ENCODE results near the gene ZNF544. TPM values are rescaled to one million over a fixed set of nuclear protein-coding genes. Genes with fewer than 3 reads are reported as not detected.

The ZNF544 gene
- polyA plus RNA-seq (2013, experiment 1 of 2; ENCODE audit: insufficient read length) = 11.9 TPM
- 11.6 TPM for polyA plus RNA-seq (2013, experiment 2 of 2; ENCODE audit: insufficient read length)

DNA sequence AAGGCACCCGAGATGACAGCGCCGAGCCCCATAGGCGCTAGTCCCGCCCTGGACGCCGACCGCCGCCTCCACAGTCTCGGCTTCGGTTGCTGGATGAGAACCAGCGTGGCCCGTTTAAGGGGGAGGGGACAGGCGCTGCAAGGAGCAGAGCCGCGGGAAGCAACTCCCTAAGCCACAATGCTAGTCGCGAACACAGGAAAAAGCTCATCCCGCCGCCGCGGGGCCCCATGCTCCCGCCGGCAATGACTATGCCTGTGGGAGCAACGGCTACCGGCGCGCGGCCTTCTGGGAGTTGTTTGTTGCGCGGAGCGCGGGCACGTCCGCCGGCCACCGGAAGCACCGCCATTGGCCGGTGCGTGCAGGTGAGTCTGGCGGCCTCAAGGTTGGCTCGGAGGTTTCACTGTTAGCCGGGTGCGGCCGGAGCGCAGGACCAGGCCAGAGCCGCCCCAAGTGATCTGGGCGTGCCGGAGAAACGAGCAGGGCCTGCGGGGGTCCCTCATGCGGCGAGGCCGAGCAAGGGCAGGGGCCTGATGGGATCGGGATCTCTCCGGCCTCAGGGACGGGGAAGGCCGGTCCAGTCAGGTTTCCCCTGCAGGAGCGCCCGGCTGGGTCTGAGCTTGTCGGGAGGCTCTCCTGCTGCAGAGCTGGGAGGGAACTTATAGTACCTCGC, at the start of gene ZNF544:
Gene ZNF544 (plus strand): TSS at position 330 of the 670 bp plus-strand sequence. CDS start 15,110 bp downstream, outside the sequence.
- DNase-seq = peak; percentile 77

DNA sequence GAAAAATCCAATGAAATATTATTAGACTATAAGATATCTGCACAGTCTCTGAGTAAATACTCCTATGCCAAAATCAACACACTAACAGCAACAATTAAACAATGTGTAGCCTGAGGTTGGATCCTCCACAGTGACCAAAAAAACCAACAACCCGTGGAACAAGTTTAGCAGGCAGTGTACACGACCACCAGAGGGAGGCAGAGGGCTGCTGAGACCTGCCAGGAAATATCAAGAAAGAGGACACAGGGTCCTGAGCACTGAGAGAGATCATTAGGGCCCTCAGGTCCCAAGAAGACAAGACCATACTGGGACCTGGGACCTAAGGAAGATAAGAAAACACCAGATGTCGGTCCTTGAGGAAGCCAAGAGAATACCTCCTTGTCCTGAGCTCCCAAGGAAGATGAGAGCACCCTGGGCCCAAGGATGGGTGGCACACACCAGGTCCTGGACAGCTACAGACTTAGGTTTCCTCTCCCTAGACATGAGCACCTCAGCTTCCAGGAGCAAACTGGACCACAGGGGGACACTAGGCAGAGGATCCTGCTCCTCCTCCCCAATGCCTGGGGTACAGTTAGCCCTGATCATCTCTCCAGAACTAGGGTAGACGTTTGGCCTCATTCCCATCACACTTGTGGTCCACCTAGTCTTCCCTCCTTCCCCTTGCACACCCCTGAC, 46.7 kb upstream of the ZNF544 start:
- DNase-seq = peak; percentile 24

DNA sequence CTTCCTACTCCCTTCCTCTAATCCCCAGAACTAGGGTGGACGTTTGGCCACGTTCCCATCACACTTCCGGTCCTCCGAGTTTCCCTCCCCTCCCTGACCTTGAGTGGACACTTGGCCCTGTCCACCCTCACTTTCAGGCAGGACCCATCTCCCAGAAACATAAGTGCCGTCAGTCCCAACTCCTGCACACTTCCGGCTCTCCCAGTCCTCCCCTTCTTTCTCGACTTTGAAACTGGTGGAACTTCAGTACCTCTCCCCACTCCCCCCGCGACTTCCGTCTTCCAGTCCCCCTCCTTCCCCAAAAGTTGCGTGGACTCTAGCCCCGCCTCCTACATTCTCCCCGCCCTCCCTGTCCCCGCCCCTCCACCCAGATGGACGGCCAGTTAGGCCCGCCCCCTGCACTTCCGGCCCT, 46.1 kb upstream of the ZNF544 start:
- no peak for DNase-seq

DNA sequence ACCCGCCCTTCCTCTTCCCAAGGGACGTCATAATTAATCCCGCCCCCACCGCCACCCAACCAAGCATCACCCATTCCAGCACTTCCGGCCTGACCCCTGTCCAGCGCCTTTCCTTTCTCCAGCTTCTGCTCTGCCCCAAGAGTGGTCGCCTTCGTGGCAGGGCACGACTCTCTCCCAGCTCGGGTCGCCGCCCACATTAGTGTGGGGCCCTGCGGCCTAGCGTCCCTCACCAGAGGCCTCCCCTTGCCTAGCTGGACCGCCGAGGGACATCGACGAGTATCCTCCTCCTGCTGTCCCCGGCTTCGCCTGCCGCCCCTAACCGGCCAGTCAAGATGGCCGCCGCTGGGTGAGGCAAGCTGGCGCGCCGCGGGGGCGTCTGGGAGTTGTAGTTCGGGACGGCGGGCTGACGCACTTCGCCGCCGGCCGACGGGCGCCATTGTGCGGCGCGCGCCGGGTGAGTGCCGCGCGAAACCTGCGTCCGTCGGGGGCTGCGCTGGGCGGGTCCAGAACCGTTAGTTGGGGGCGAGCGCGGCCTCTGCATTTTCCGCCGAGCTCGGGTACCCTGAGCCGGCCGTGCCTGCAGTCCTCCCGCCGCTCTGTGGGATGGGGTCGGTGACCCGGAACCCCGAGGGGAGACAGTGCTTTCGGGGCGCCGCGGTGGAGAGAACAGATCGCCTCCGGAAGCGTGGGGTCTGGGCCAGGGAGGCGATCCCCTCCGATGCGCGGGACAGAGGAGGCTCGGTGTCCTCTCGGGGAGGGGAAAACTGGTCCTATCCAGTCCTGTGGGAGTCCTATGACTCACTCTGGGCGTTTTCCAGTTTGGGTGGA, 45.5 kb upstream of the ZNF544 start, which contains the start of gene ZNF274:
Gene ZNF274 (plus strand): TSS at position 73 of the 828 bp plus-strand sequence. CDS start 905 bp downstream, outside the sequence.
- peak; percentile 92 for DNase-seq

DNA sequence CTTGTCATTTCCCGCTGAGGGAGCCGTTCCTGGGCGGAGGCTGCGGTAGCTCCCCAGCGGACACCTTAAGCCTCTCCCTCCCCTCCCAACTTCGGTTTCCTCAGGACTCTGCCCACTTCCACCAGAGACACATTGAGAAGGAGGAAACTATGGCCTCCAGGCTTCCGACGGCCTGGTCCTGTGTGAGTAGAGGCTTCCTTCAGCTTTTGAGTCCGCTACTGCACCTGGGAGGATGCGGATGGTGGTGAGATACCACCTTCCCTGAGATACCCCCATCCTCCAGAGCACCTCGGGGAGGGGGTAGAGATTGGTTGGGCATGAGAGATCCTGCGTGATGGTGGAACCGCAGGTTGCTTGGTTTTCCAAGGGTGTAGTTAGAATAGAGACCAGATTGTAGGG, 44.9 kb upstream of the ZNF544 start:
- no peak for DNase-seq

DNA sequence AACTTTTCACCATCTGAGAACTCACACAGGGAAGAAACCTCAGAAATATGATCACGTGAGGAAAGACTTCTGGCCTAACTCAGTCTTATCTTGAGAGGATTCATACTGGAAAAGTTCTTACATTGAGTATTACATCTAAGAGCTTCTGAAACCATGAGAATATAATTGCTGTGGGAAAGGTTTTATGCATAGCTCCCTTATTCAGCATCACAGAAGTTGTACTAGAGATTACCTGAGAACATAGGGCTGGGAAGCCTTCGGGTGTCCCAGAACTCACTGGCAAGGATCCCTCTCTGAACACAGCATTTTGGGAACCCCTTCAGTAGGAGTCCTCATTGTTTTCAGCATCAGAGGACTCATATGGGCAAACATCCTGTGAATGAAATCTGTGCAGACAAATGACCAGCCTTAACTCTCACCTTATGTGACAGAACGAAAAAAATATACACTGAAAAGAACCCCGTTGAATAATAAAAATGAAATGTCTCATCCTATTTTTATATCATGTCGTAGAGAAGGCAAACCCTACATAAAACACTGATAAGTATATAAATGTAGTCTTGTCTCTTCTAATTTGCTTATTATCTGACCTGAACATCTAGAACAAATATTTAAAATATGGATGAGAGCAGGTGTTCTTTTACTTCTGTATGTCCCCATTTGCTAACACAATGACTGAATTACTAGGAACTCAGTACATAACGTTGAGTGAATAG, 31.7 kb upstream of the ZNF544 start:
- DNase-seq = peak; percentile 14

DNA sequence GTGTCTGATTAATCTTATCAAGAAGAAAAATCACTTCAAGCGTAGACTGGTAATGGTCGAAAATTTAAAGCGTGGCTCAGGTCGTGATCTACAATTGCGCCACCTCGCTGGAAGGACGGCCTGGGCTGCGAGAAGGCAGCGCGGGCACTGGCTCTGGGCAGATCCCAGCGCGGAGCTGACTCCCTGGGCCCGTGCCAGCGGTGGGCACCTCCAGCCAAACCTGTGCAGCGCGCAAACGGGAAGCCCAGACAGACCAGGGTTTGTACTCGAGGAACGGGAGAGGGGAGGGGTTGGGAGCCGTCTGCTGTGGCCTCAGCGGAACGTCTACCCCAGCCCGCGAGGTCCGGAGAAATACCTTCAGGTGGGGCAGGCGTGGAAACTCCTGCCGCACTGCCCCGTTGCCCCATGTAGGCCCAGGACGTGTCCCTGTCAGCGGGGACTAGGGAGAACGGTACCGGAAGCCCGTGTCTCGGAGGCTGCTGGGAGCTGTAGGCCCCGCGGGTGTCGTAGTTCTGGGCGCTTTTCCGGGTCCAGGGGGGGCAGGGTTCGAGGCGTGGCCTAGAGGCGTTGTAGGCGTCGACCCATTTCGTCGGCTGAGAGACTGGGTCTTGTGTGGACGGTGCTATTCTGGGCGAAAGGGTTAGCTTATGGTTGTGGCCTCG, 24.8 kb upstream of the ZNF544 start:
- DNase-seq = no peak

DNA sequence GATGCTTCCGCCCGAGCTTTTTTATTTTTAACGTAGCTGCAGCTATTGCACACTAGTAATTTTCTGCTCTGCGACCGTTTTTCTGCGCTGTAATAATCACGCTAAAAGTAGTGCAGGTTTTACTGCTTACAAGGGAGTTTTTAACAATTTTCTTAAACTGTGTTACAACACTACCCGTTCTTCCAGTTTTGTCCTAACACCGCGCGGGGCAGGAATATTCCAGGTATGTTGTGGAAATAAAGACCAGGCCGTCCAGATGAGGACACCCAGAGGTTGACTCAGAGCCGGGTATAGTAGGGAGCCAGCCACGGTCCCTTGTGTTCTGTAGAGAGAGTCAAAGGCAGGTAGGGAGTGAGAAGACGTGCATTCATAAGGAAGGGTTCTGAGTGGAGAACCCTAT, 24.1 kb upstream of the ZNF544 start:
- no peak for DNase-seq

DNA sequence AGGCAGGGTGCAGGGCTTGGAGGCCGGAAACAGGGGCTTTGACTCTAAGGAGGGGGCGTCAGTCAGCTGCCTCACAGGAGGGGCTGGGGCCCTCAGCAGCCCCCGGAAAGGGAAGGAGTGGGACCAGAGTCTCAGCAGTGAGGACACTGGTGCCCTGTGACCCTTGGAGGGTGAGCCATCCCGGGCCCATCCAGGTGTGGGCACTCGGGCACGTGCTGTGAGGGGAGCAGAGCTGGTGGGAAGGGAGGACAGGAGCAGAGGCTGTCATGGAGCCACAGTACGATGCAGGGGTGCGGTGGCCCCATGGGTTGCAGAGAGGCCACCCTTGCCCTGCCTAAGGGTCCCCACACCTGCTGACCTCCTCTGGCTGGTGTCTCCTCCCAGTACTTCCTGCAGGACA, 19.1 kb upstream of the ZNF544 start:
- DNase-seq = no peak

DNA sequence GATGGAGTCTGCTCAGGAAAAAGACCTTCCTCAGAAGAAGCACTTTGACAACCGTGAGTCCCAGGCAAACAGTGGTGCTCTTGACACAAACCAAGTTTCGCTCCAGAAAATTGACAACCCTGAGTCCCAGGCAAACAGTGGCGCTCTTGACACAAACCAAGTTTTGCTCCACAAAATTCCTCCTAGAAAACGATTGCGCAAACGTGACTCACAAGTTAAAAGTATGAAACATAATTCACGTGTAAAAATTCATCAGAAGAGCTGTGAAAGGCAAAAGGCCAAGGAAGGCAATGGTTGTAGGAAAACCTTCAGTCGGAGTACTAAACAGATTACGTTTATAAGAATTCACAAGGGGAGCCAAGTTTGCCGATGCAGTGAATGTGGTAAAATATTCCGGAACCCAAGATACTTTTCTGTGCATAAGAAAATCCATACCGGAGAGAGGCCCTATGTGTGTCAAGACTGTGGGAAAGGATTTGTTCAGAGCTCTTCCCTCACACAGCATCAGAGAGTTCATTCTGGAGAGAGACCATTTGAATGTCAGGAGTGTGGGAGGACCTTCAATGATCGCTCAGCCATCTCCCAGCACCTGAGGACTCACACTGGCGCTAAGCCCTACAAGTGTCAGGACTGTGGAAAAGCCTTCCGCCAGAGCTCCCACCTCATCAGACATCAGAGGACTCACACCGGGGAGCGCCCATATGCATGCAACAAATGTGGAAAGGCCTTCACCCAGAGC, 16.2 kb upstream of the ZNF544 start:
- no peak for DNase-seq

DNA sequence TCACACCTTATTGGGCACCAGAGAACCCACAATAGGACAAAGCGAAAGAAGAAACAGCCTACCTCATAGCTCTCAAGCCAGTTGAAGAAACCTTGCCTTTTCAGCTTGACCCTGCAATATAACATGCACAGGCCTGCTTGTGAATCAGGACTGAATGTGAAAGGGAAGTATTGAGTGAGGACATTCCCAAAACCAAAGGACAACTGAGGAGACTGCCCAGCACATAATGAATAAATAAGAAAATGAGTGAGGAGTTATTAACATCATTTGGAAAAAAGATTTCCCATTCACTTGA, 15.7 kb upstream of the ZNF544 start:
- no peak for DNase-seq

DNA sequence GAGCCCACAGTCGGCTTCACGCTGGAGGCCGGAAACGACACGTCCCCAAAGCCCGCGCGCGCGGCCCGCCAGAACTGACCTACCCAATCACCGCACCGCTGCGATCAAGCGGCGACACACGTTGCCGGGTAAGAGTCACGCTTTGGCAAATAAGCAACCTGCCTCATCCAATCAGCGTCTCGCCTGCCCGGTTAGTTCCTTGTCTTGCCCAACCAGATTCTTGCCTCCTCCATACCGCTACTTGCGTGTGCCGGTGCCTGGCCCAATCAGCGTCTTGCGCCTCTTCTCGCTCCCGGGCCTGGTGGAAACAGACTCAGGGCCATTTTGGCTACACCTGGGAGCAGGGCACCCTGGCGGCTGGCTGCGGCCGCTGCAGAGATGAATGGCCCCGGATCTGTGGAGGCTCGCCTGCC, 11.6 kb upstream of the ZNF544 start:
- DNase-seq = no peak

DNA sequence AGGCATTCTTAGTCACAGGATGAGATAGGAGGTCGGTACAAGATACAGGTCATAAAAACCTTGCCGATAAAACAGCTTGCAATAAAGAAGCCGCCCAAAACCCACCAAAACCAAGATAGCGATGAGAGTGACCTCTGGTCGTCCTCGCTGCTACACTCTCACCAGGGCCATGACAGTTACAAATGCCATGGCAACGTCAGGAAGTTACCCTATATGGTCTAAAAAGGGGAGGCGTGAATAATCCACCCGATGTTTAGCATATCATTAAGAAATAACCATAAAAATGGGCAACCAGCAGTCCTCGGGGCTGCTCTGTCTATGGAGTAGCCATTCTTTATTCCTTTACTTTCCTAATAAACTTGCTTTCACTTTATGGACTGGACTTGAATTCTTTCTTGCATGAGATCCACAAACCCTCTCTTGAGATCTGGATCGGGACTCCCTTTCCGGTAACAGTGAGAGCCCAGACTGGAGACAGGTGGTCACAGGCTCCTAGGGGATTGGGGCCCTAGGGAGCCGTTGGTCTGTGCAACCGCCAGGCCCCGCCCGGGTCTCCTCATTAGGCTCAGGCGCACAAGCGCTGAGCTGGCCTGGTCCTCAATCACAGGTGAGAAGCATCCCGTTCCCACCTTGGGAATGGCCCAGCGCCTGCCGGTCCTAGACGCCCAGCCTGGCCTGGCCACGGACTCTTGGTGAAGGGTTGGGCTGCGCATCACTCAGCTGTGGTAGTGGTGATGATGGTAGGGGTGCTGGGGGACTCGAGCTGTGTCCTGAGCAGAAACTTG, 10.9 kb upstream of the ZNF544 start:
- DNase-seq = no peak

DNA sequence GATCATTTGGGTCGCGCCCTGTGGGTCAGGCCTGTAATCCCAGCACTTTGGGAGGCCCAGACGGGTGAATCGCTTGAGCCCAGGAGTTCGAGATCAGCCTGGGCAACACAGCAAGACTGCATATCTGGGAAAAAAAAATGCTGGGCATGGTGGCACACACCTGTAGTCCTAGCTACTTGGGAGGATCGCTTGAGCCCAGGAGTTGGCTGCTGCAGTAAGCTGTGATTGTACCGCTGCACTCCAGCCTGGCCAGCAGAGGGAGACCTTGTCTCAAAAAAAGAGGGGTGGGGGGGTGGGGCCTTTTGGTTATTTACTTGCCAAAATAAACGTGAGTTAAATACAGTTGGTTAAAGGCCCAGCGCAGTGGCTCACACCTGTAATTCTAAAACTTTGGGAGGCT, 9.8 kb upstream of the ZNF544 start:
- no peak for DNase-seq

DNA sequence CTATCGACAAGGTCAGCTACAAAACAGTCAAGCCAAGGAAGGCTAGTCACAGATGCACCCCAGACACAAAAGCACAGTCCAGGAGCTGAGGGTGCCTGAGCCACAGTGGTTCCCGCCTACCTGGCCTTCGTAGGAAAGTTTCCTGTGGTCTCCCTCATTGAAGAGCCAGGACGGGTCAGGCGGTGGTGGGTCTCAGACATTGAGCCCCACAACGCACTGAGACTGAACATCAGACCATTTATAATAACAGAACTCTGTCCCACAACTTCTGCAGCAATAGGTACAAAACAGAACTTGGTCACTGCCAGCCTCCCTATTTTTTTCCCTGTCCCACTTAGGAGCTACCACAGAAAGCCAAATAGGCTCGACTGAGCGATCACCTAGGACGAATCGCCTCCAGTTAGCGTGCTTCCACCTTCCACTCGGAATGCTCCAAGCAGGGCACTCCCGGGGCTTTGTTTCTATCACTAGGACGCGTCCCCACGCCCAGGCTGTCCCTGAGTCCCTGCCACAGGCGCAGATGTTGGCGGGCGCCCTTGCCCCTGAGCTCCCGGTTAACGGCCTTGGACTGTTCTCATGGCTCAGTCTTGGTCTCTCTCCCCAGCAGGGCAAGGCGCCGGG, 640 bp upstream of the ZNF544 start:
- DNase-seq = no peak

DNA sequence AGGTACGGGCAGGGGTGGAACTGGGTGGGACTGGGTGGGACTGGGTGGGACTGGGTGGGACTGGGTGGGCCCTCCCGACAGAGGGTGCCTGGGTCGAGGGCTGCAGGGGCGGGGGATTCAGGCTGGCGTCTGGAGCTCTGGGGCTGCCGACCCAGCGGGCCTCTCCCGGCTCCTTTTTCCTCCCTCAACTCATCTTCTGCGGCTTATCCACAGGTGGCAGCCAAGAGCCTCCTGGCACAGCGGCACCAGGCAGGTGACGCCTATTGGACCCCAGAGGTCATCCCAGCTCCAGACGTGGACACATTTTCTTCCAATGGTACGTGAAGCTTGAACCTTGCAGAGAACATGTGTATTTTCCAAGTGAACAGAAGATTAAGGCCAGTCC, 533 bp downstream of the ZNF544 start:
- DNase-seq = peak; percentile 27

DNA sequence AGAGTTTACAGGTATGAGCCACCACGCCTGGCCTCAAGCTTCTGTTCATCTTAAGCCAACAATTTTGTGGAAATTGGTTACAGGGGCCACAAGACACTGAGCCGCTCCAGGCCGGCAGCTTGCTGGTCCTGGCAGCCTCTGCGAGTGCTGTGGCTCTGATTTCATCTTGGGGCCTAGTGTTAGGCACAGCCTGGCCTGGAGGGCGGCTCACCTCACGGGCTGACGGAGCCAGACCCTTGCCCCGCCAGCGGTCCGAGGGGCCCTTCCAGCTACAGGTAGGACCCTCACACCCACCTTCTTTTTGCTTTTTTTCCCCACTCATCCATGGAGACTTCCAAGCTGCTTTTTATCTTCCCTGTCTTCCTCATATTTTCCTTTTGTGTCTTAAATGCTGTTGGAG, 8.6 kb downstream of the ZNF544 start:
- no peak for DNase-seq

DNA sequence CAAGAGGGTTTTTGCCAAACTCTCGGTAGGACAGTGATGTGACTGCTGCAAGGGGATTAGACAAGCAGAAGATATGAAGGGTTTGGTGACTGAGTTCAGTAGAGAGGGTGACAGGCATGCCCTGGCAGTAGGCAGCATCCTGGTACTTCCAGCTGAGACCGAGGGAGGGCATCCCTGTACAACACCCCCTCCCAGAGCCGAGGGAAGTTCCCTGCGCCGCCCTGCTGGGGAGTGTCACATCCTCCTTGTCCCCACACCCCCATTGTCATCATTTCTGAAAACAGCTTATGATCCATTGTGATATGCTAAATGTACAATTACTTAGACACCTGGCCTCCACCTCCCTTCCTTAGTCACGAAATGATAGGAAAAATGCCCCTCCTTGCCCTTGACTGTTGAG, 14.6 kb downstream of the ZNF544 start:
- no peak for DNase-seq

DNA sequence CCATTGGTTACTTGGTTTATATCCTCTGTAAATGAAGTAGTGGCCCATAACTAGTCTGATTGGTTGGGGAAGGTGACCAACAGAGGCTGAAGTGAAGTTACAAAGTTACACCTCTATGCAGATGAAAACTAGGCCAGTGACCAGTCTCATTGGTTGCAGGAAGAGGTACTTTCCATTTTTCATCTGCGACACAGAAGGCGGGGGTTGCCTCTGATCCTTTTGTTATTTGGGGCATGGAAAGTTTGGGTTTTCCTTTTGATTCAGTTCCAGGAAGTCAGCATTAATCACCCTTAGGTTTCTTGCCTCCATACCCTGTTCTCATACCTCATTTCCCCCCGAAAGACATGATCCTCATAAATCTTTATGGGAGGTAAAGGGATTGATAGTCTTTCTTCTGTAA, 20.2 kb downstream of the ZNF544 start:
- no peak for DNase-seq

DNA sequence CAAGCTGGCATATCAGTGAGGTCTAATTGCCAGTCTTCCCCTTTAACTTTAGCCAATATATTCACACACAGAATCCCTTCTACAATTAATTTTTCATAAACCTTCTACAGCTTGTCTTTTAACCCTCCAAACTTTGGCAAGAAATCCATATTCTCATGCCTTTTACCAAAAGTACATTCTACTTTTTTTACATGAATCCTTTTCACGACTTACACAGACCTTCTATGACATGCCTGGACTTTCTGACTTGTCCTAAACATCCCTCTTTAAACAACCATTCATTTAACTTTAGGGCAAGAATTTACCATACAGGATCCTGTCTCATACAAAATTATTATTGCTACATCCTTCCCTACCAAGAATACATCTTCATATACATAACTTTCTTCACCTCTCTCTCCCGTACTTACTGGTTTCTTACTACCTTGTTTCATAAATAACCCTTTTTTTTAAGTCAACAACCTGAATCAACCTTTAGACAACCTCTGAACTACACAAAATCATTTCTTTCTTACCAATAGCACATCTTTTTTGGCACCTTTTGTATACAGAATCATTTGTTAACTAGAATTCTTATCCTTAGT, 23.5 kb downstream of the ZNF544 start:
- no peak for DNase-seq
